Kidney capillary endothelial cell (primary cell): ENCODE data around the gene ZNF484.
"Not testable (repeated sequence)": the region's sequence is repeated elsewhere in the genome, so short reads cannot be mapped to it uniquely, and the experiment has no call there.

Experiments
- DNase-seq: peaks from one replicate; pipeline ENCODE4 v3.0.0-alpha.2; 2018; ENCODE audit warnings: low spot score

The ZNF484 gene

GRCh38 chr9:92860867-92861266, 17.0 kb downstream of the ZNF484 start:
- no peak for DNase-seq

GRCh38 chr9:92857236-92857635, 20.6 kb downstream of the ZNF484 start:
- DNase-seq: no peak

GRCh38 chr9:92853716-92854115, 24.1 kb downstream of the ZNF484 start:
- no peak for DNase-seq

GRCh38 chr9:92850898-92851297, 26.9 kb downstream of the ZNF484 start:
- DNase-seq: no peak

GRCh38 chr9:92848740-92849139, 29.1 kb downstream of the ZNF484 start:
- DNase-seq: not testable (repeated sequence)

GRCh38 chr9:92846662-92847145, 31.1 kb downstream of the ZNF484 start:
- DNase-seq: no peak

- DNase-seq: not testable (repeated sequence)
Observed at GRCh38 chr9:92838411-92838810, 39.4 kb downstream of the ZNF484 start.

GRCh38 chr9:92837191-92837590, 40.6 kb downstream of the ZNF484 start:
- DNase-seq: no peak

- no peak for DNase-seq
Observed at GRCh38 chr9:92829420-92829819, 48.4 kb downstream of the ZNF484 start.

GRCh38 chr9:92825065-92825464, 52.8 kb downstream of the ZNF484 start:
- DNase-seq: not testable (repeated sequence)

- no peak for DNase-seq
Observed at GRCh38 chr9:92820964-92821363, 56.9 kb downstream of the ZNF484 start.

- DNase-seq: not testable (repeated sequence)
Observed at GRCh38 chr9:92819898-92820297, 57.9 kb downstream of the ZNF484 start.

GRCh38 chr9:92809629-92810326, 68.1 kb downstream of the ZNF484 start:
- not testable (repeated sequence) for DNase-seq

- DNase-seq: peak; percentile 52
Observed at GRCh38 chr9:92808726-92809451, 68.9 kb downstream of the ZNF484 start.

- no peak for DNase-seq
Observed at GRCh38 chr9:92807757-92808725, 69.8 kb downstream of the ZNF484 start.

GRCh38 chr9:92807031-92807756, 70.6 kb downstream of the ZNF484 start:
- DNase-seq: no peak

GRCh38 chr9:92804727-92805126, 73.1 kb downstream of the ZNF484 start:
- no peak for DNase-seq

GRCh38 chr9:92798358-92798757, 79.5 kb downstream of the ZNF484 start:
- no peak for DNase-seq

GRCh38 chr9:92796337-92796804, 81.5 kb downstream of the ZNF484 start:
- DNase-seq: not testable (repeated sequence)

- DNase-seq: no peak
Observed at GRCh38 chr9:92795598-92796336, 82.1 kb downstream of the ZNF484 start.
